ENCODE data around the gene MAP3K19.

DNA sequence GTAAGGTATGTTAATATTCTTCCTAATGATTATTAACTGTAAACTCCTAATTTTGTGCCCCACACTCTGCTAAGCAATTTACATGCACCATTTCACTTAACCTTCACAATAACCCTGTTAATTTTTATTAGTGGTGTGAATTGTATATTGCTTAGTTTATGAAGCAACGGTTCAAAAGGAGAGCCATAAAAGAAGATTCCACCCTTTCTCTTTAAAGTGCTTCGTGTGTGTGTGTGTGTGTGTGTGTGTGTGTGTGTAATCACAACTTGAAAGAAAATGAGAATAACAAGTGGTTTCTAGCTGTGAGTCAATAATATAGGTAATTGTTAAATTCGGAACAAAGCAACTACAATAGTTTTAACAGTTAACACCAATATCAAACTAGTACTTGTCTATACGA, 68.0 kb downstream of the MAP3K19 start:
- no peak for TF ChIP-seq CTCF (IDR thresholded peaks at IDR 0.05)
- TF ChIP-seq POLR2A (IDR thresholded peaks at IDR 0.05): no peak
- TF ChIP-seq POLR2AphosphoS5 (IDR thresholded peaks at IDR 0.05): no peak
- TF ChIP-seq EP300 (IDR thresholded peaks at IDR 0.05): no peak

All from sigmoid colon (tissue), 4 donors.